Fibroblast of skin of back (primary cell): ENCODE results near the gene YTHDF1.
"Not testable (repeated sequence)": the region's sequence is repeated elsewhere in the genome, so short reads cannot be mapped to it uniquely, and the experiment has no call there.

Experiments used
- DNase-seq: peaks from one replicate; pipeline ENCODE4 v3.0.0-alpha.2; 2013

The YTHDF1 gene

GRCh38 chr20:63226042-63226943, 10.4 kb upstream of the YTHDF1 start:
- DNase-seq, result no peak

DNA sequence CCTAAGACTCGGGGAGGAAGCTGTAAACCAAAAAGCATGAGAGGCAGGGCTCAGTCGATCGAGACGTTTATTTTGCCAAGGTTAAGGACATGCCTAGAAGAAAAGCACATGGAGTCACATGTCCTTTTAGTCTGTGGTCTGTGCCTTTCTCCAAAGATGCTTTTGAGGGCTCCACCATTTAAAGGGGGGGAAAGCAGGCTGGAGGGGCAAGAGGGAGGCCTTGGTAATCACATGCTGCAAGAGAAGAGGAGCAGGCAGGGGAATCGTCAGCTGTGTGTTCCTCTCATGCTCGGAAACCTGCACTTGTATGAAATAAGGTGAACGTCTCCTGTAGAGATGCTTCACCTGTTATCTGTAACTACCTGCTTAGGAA, 9.1 kb upstream of the YTHDF1 start:
- no peak for DNase-seq

DNA sequence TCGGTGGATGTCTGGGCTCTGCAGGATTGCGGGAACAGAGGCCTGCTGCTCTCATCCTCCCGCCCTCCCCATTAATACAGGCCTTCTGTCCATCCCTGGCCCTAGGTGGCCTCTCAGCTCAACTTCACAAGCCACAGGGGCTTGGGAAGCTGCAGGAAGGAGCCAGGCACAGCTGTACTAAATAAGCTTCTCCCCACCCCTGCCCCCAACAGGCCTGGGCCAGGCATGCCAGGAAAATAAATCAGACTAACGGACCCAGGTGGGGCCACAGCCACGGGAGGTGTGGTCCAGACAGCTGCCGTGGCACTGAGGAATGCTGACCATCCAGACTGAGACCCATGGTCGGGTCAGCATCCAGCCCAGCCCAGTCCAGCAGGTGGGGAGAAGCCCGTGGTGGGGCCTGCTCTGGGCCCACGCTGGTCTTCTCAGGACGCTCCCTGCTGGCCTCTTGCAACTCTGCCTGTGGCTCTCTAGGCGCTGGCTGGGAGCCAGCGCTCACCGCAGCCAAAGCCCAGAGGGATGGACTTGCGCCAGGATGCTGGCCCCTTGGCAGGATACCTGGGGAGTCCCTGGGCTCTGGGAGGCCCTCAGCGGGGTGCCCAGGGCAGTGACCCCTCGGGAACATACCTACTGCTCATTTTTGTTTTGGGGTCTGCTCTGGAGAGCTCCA, 8.6 kb upstream of the YTHDF1 start:
- peak; percentile 59 for DNase-seq

GRCh38 chr20:63223826-63224207, 7.9 kb upstream of the YTHDF1 start:
- DNase-seq, result no peak

DNA sequence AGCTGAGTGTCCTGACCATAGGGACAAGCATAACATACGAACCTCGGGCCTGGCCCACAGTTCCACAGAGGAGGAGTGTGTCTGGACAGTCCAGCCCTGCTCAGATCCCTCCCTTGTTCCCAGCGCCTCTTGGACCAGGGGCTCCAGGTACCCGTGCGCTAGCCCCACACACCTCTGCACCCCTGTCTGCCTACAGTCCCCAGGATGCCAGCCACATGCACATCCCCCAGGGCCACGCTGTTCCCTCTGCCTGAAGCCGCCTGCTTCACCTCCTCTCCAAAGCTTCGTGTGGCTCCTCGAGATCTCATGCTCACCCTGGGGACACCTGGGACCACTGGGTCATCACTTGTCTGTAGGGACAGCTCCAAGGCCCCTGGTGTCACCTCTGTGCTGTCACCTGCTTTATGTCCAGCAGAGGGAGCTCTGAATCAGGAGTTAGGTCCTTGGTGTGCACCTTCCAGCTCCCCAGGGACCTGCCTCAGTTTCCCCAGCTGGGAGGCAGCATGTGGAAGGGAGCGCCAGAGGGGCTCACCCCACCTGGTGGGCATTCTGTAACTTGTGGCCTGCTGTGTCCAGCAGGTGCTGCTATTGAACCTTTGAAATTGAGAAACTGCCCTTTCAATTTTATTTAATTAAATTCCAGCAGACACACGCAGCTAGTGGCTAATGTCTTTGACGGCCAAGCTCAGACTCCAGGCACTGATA, 7.3 kb upstream of the YTHDF1 start:
- peak; percentile 50 for DNase-seq

- DNase-seq, result no peak
These were observed 6.6 kb upstream of the YTHDF1 start for GRCh38 chr20:63222541-63222940.

- DNase-seq, result not testable (repeated sequence)
These were observed 5.6 kb upstream of the YTHDF1 start for GRCh38 chr20:63221400-63222053.

GRCh38 chr20:63220696-63221399, 4.9 kb upstream of the YTHDF1 start:
- DNase-seq, result no peak

DNA sequence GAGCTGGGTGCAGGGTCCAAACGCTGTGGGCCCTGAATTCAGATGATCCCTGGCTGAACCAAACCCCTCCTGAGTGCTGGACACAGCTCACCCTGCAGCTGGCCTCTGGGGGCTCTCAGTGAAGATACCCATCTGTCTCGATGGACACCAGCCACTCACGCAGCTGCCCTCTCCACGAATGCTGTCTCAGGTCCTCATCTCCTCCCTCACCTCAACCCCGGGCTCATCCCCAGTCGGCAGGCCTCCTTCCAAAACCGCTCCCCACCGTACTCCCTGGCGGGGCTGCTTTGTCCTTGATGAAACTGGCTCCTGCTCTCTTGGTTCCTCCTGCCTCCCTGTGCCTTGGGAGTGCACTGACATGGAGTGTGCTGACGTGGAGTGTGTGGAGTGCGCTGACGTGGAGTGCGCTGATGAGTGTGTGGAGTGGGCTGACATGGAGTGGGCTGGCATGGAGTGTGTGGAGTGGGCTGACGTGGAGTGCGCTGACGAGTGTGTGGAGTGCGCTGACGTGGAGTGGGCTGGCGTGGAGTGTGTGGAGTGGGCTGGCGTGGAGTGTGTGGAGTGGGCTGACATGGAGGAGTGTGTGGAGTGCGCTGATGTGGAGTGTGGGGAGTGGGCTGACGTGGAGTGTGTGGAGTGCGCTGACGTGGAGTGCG, 4.1 kb upstream of the YTHDF1 start:
- no peak for DNase-seq

GRCh38 chr20:63219447-63219821, 3.5 kb upstream of the YTHDF1 start:
- DNase-seq, result no peak

- no peak for DNase-seq
These were observed 2.9 kb upstream of the YTHDF1 start for GRCh38 chr20:63218701-63219446.

- DNase-seq, result no peak
These were observed 1.8 kb upstream of the YTHDF1 start for GRCh38 chr20:63217706-63218105.

DNA sequence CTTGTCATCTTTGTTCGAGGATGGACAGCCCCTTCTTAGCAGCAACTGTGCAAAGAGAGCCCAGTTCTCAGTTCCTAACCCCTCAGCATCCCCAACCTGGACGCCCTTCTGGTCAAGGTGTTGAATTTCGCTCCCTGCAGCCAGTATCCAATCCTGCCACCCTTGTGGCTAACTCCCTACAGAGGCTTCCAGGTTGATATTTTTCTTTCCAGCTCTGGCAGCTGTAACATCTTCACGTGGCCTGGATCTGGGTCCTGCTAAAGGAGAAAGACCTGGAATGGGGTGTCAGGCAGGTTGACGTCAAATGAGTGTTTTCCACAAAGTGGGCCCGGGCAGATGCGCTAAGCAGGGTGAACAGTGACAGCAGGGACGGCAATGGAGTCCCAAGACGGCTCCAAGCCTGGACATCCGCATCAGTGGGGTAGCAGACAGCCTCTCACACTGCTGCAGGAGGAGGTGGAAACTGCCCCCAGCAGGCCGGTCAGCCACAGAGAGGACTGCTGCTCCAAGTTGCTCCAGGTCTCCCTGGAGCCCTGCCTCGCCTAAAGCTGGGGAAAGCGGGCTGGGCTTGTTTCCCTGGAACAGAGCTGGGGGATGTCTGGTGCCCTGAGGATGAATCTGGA, 1.0 kb upstream of the YTHDF1 start:
- DNase-seq, result no peak

DNA sequence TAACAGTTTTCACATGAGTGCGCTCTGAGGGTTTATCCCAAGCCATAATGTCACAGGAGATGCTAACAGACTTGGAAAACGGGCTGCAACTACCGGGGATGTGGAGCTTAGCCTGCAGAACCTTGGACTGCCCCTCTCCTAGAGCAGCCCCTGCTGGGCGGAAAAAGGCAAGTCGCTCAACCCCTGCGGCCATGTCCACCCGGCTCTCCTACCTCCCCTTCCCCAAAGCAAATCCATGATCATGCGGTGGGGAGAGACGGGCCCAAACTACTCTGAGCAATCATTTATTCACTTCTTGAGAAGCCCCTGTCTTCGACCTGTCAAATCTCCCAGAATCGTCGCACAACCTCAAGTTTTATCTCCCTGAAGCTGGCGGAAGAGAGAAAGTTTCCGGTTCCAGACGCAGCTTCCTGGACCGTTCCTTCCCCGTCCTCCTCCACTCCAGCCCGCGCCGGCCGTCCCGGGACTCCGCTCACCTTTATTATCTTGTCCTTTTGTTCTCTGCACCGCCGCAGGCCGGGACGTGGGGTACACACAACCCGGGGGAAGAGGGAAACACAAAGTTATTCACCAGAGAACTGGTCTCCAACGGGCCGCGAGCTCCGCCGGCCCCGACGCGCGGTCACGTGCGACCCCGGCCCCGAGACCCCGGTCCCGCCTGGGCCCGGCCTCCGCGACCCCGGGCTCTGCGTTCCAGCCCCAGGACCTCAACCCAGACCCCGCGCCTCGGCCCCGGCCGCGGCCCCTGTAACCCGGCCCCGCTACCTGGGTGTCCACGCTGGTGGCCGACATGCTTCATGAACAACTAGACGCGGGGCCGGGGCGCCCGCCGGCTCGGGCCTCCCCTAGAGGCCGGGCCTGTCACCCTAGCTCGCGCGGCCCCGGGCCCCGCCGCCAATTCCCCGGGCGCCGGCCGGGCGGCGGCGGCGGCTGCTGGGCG, 560 bp downstream of the YTHDF1 start:
- DNase-seq, result peak; percentile 54

- no peak for DNase-seq
These were observed 1.4 kb downstream of the YTHDF1 start for GRCh38 chr20:63214514-63214913.

DNA sequence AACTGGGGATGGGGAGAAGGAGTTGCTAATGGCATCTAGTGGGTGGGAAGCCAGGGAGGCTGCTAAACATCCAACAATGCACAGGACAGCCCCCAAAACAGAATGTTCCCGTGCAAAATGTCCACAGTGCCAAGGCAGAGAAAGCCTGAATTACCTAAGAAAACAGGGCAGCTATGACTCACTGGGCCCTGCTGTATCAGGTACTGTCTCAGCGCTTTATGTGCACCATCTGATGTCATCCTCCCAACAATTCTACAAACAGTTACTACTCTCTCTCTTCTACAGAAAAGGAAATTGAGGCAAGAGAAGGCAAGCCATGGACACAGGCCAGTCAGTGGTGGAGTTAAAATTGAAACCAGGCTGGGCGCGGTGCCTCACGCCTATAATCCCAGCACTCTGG, 3.1 kb downstream of the YTHDF1 start:
- DNase-seq, result no peak

- no peak for DNase-seq
These were observed 3.6 kb downstream of the YTHDF1 start for GRCh38 chr20:63212393-63212730.

DNA sequence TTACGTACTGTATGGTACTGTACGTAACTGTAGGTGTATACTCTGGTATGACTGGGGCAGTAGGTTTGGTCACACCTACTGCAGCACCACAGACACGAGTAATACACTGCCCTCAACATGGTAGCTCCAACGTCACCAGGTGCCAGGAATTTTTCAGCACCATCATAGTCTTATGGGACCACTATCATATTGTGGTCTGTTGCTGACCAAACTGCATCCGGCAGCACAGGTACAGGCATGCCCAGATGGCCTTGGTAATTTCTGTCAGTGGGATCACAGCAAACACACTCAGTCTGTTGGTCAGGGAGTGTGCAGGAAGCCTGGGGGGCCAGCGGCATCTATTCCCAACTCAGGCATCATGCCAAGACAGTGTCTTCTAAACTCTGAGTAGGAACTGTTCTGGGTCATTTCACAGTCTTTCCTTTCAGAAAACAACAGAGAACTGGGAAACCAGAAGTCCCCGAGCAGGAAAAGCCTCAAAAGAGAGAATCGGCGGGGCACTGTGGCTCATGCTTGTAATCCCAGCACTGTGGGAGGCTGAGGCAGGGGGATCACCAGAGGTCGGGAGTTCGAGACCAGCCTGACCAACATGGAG, 5.8 kb downstream of the YTHDF1 start:
- no peak for DNase-seq

- no peak for DNase-seq
These were observed 7.5 kb downstream of the YTHDF1 start for GRCh38 chr20:63208346-63208909.
